ENCODE results near the gene ANKRD16.
"Not testable (repeated sequence)": the region's sequence is repeated elsewhere in the genome, so short reads cannot be mapped to it uniquely, and the experiment has no call there.

ANKRD16 gene

DNA sequence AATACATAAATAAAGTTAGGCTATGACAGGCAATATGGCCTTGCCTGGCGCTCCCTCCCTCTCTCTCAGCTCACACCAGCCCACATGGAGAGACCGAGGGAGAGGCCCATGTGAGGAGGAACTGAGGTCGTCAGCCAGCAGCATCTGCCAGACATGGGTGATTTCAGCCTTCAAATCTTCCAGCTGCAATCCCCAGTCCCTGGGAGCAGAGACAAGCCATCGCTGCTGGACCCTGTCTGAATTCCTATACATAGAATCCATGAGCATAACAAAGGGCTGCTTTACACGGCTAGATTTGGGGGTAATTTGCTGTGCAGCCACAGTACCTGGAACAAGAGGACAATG lies 35.6 kb downstream of the ANKRD16 start:
- peak overlapping the region; percentile 78 for H3K27ac Mint-ChIP-seq
- ATAC-seq (replicated peaks), result no peak
- DNase-seq, result no peak

DNA sequence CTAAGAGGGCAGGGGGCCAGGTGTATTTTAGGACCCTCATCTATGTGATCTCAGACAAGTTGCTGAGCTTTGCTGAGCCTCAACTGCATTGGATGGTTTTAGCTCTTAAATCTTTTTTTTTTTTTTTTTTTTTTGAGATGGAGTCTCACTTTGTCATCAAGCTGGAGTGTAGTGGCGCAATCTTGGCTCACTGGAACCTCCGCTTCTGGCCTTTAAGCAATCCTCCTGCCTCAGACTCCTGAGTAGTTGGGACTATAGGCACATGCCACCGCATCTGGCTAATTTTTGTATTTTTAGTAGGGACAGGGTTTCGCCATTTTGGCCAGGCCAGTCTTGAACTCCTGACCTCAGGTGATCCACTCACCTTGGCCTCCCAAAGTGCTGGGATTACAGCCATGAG lies 43.0 kb downstream of the ANKRD16 start:
- not testable (repeated sequence) for ATAC-seq (replicated peaks); H3K9me3 Mint-ChIP-seq; DNase-seq; H3K36me3 Mint-ChIP-seq; H3K27me3 Mint-ChIP-seq
- H3K4me1 Mint-ChIP-seq, result peaks cover 31 to 56% of the 10 kb centered on the region in 2 donors
- peak overlapping the region in 1 of 2 donors; percentile 83 for H3K4me3 Mint-ChIP-seq
- H3K27ac Mint-ChIP-seq, result peak overlapping the region; percentile 100

More for the DNA sequence above, 35.6 kb downstream of the ANKRD16 start:
- Mint-ChIP-seq H3K4me1 (peaks cover 25 to 31% of the 10 kb centered on the region in 2 donors), H3K4me3 (no peak overlapping the region), H3K36me3 (peaks cover 6 to 8% of the 10 kb centered on the region in 2 donors), H3K9me3 (peaks cover 0 to 4% of the 10 kb centered on the region in 2 donors), H3K27me3 (no peaks in the 10 kb centered on the region)

DNA sequence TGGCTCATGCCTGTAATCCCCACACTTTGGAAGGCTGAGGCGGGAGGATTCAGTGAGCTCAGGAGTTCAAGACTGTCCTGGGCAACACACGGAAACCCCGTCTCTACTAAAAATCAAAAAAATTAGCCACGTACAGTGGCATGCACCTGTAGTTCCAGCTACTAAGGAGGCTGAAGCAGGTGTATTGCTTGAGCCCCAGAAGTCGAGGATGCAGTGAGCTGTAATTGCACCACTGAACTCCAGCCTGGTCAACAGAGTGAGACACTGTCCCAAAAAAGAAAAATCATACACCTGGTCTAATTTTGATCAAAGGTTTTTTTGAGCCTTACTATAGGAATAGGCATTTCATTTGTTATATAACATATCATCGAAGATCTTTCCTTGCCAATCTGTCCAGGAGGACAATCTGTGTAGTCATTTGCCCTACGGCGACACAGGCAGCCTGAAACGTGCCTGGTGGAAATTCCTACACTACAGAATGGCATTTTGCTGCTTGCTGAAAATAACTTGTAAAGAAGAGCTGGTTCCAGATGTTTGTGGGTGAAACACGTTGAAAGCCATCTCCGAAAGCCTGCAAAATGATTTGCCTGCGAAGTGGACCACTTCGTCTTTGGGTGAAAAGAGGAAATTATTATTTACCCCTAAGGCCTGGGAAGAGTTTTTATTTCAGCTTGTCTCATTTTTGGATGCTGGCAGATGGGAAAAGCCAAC lies 45.2 kb downstream of the ANKRD16 start:
- peak overlapping the region; percentile 100 for H3K27ac Mint-ChIP-seq
- ATAC-seq (replicated peaks) (peak in 1 of 2 donors; percentile 1), DNase-seq (no peak)
- H3K36me3 Mint-ChIP-seq, result peaks cover 1 to 8% of the 10 kb centered on the region in 2 donors
- H3K27me3 Mint-ChIP-seq, result no peaks in the 10 kb centered on the region
- peaks cover 46 to 75% of the 10 kb centered on the region in 2 donors for H3K4me1 Mint-ChIP-seq
- H3K9me3 Mint-ChIP-seq, result peaks cover 2 to 3% of the 10 kb centered on the region in 2 donors
- peak overlapping the region; percentile 74 to 76 for H3K4me3 Mint-ChIP-seq

DNA sequence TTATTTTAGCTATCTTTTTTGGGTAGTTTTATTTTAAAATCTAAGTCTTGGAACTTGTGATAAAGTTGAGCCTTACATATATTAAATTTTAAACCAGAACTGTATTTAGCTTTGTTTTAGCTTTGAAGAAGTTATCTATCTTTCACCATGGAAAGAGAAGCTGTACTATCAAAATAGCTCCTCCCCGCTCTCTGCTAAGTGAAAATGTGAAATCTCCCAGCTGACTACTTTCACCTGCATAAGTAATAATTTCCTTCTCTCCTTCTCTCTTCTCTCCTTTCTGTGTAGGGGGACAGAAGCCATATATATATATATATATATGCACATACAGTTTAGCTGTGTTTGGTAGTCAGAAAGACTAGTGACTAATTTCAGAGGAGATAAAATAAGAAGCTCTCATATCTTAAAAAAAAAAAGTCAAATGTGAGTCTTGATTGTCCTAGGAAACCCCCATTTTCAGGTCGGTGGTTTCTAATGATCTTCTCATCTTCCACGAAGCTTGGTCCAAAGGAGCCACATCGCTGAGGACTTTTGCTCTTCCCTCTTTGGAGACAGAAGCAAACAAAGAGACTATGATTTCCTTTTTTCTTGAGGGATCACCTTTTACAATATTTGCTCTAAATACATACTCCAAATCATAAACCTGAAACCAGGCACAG lies 45.9 kb downstream of the ANKRD16 start:
- H3K9me3 Mint-ChIP-seq, result peaks cover 2 to 3% of the 10 kb centered on the region in 2 donors
- H3K4me1 Mint-ChIP-seq, result peaks cover 45 to 79% of the 10 kb centered on the region in 2 donors
- DNase-seq, result no peak
- peak overlapping the region; percentile 100 for H3K27ac Mint-ChIP-seq
- peak; percentile 40 to 44 for ATAC-seq (replicated peaks)
- peak overlapping the region; percentile 74 to 76 for H3K4me3 Mint-ChIP-seq
- no peaks in the 10 kb centered on the region for H3K27me3 Mint-ChIP-seq
- peaks cover 3 to 8% of the 10 kb centered on the region in 2 donors for H3K36me3 Mint-ChIP-seq

DNA sequence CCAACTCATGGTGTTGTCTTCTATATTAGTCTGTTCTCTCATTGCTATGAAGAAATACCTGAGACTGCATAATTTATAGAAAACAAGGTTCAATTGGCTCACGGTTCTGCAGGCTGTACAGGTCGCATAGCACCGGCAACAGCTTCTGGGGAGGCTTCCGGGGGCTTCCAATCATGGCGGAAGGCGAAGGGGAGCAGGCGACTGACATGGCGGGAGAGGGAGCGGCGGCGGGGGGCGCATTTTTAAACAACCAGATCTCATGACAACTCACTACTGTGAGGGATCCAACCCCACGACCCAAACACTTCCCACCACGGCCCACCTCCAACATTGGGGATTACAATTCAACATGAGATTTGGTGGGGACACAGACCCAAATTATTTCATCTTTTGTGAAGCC lies 47.7 kb downstream of the ANKRD16 start:
- H3K27me3 Mint-ChIP-seq, result no peaks in the 10 kb centered on the region
- ATAC-seq (replicated peaks), result no peak
- H3K4me3 Mint-ChIP-seq, result peak overlapping the region; percentile 36 to 48
- H3K36me3 Mint-ChIP-seq, result peaks cover 3 to 8% of the 10 kb centered on the region in 2 donors
- DNase-seq, result no peak
- H3K27ac Mint-ChIP-seq, result peak overlapping the region; percentile 93
- peaks cover 51 to 92% of the 10 kb centered on the region in 2 donors for H3K4me1 Mint-ChIP-seq
- peaks cover 2 to 3% of the 10 kb centered on the region in 2 donors for H3K9me3 Mint-ChIP-seq

DNA sequence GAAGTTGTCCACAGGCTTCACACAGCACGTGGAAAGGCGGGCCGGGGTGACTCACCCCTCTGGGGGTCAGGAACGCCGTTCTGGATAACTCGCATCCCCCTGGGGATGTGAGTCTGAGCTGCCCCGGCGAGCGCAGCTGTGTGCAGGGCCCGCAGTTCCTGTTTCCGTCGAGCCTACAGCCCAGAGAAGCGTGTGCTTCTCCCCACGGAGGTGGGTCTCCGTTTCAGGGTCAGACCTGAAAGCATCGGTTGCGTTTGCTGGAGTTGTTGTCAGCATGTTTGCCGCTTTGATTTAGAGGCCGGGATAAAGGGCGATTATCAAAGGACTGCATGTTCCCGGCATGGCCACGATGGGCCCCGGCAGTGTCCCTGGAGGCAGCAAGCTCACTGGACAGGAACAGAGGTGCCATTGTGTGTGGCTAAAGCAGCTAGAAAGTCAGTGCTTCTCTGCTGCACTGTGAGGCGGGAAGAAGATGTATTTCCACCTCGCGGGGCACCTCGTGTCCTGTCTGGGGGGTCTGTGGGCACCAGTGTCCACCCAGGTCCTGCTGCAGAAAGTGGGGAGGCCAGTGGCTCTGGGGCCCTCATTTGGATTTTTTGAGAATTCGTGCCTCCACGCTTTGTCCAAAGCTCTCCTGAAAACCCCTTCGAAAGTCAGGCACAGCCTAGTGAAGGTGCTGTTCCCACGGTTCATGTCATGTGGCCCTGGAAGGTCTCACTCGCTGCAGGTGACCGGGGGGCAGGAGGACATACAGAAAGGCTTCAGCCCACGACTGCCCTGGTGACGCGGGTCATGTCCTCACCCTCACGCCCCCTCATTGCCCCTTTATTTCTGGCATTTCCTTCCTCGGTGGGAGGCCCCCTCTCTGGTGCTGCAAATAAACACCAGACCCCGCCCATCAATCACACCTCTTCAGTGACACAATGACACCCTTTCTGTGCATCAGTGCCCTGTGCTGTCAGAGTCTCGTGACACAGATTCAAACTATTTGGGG lies 49.1 kb downstream of the ANKRD16 start:
- peak overlapping the region; percentile 100 for H3K27ac Mint-ChIP-seq
- ATAC-seq (replicated peaks), result peak; percentile 83
- H3K27me3 Mint-ChIP-seq, result no peaks in the 10 kb centered on the region
- peak overlapping the region; percentile 75 to 80 for H3K4me3 Mint-ChIP-seq
- H3K36me3 Mint-ChIP-seq, result peaks cover 2 to 3% of the 10 kb centered on the region in 2 donors
- DNase-seq, result peak; percentile 95
- H3K4me1 Mint-ChIP-seq, result peaks cover 45 to 79% of the 10 kb centered on the region in 2 donors
- H3K9me3 Mint-ChIP-seq, result no peaks in the 10 kb centered on the region

DNA sequence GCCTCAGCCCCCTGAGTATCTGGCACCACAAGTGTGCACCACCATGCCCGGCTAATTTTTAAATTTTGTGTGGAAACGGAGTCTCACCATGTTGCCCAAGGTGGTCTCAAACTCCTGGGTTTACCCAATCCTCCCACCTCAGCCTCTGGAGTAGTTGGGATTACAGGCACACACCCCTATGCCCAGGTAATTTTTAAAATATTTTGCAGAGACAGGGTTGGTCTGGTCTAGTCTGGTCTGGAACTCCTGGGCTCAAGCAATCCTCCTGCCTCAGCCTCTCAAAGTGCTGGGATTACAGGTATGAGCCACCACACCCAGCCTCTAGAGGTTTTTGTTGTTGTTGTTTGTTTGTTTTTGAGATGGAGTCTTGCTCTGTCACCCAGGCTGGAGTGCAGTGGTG lies 53.5 kb downstream of the ANKRD16 start:
- DNase-seq; H3K4me3 Mint-ChIP-seq; H3K36me3 Mint-ChIP-seq; H3K9me3 Mint-ChIP-seq; ATAC-seq (replicated peaks); H3K27me3 Mint-ChIP-seq: not testable (repeated sequence)
- Mint-ChIP-seq H3K27ac (peak overlapping the region; percentile 75), H3K4me1 (peaks cover 50 to 67% of the 10 kb centered on the region in 2 donors)

DNA sequence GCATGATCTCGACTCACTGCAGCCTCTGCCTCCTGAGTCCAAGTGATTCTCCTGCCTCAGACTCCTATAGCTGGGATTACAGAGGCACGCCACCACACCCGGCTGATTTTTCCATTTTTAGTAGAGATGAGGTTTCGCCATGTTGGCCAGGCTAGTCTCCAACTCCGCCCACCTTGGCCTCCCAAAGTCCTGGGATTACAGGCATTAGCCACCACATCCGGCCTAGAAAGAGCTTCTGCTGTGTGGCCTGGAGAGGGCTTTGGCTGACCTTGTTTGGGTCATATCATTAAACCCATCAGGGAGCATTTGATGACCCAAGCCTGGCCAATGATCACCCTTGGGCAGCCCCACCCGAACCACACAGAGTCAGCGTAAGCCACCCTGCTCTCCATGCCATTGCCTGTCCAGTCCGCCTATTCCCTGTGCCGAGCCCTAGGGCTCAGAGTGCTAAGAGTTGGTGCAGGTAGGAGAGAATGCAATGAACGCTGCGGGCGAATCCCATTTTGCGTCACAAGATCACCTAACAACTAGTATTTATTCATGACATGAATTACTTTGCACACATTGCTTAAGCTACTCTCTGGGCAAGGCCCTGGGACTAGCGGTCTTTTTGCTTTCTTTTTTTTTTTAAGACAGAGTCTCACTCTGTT lies 54.1 kb downstream of the ANKRD16 start:
- ATAC-seq (replicated peaks), result no peak
- Mint-ChIP-seq H3K27me3 (no peaks in the 10 kb centered on the region), H3K4me3 (no peak overlapping the region), H3K9me3 (no peaks in the 10 kb centered on the region), H3K4me1 (peaks cover 48 to 67% of the 10 kb centered on the region in 2 donors), H3K27ac (peak overlapping the region; percentile 75), H3K36me3 (peaks cover 0 to 3% of the 10 kb centered on the region in 2 donors)
- DNase-seq, result no peak

DNA sequence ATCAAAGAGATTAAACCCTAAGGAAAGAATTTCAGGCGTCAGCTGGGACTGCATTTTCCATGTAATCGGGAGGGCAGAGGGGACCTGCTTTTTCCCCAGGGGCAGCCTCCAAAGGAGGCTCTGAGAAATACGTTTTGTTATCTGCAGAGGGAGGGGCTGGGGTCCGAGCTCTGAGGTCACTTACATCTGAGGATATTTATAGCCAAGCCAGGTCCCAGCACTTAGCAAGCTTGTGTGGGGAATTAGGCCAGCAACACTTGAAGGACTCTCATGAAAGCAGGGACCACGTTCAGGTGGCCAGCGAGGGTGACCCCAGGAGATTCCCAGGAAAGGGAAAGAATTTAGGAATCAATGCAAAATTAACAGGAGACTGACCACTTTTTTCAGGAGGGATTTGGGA lies 55.9 kb downstream of the ANKRD16 start:
- peaks cover 0 to 4% of the 10 kb centered on the region in 2 donors for H3K36me3 Mint-ChIP-seq
- peaks cover 47 to 65% of the 10 kb centered on the region in 2 donors for H3K4me1 Mint-ChIP-seq
- ATAC-seq (replicated peaks) (no peak), DNase-seq (no peak)
- H3K27ac Mint-ChIP-seq, result peak overlapping the region; percentile 38
- no peaks in the 10 kb centered on the region for H3K27me3 Mint-ChIP-seq
- no peaks in the 10 kb centered on the region for H3K9me3 Mint-ChIP-seq
- no peak overlapping the region for H3K4me3 Mint-ChIP-seq

DNA sequence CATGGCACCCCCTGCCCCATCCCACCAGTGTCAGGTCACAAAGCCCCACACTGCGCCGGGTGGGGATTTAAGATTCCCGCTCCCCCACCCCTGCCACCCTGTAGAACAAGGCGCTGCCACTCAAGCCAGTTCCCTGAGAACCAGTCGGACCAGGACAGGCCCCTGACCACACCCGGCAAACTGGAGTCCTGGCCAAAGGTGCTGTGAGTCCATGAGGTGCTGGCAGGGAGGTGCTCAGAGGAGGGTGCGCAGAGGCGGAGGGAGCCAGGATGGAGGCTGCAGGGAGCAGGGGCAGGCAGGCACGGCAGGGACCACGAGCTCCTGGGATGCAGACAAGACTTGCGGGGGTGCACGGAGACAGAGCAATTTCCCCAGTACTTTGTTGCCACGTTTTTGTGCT lies 56.7 kb downstream of the ANKRD16 start:
- peaks cover 43 to 59% of the 10 kb centered on the region in 2 donors for H3K4me1 Mint-ChIP-seq
- H3K36me3 Mint-ChIP-seq, result peaks cover 0 to 4% of the 10 kb centered on the region in 2 donors
- H3K4me3 Mint-ChIP-seq, result no peak overlapping the region
- DNase-seq (no peak), ATAC-seq (replicated peaks) (no peak)
- no peaks in the 10 kb centered on the region for H3K27me3 Mint-ChIP-seq
- H3K9me3 Mint-ChIP-seq, result no peaks in the 10 kb centered on the region
- H3K27ac Mint-ChIP-seq, result peak overlapping the region; percentile 89

DNA sequence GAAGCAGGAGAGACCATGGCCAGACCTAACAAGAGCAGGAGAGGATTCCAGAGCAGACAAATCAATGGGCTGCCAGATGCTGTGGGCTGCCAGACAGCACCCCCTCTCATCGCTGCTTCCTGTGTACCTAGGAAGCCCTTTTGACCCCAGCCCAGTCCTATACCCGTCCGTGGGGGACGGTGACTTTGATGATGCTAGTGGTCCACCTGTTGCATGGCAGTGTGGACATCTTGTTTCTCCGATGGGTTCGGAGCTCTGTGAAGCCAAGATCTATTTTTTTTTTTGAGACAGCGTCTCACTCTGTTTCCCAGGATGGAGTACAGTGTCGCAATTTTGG lies 58.3 kb downstream of the ANKRD16 start:
- Mint-ChIP-seq H3K27me3 (no peaks in the 10 kb centered on the region), H3K9me3 (no peaks in the 10 kb centered on the region), H3K36me3 (peaks cover 0 to 4% of the 10 kb centered on the region in 2 donors), H3K4me1 (peaks cover 45 to 59% of the 10 kb centered on the region in 2 donors), H3K4me3 (peak overlapping the region; percentile 20 to 55), H3K27ac (peak overlapping the region; percentile 98)
- ATAC-seq (replicated peaks) (peak in 1 of 2 donors; percentile 5), DNase-seq (no peak)

DNA sequence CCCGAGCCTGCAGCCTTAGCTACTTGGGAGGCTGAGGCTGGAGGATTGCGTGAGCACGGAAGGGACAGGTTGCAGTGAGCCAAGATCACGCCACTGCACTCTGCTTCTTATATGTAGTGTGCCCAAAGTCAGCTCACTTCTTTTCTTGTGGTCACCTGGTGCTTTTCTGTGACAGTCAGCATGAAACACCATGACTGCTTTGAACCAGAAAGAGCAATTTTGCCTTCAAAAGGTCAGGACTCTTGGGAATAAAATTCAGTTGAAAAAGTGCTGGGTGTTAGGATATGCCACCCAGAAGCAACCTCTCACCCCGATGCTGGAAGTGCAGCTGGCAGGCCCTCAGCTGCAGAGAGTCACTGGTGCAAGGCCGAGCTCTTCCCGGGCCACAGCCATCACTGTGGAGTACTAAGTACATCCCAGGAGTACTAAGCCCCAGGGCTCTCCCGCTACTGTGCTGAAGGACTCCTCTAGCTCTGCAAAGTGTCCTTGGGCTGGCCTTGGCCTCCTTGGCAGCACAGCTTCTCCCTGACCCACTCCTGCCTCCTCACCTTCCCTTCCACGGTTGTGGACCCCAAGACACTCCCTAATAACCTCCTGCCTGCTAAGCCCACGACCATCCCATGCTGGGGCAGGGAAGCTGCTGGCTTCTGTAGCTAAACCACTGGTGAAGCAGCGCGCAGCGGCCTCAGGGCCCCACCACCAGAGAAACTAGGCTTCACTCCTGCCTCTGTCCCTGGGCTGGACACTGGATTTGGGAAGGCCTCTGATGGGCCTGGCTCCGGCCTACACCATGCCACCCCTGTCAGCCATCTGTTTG lies 58.9 kb downstream of the ANKRD16 start:
- H3K27me3 Mint-ChIP-seq, result no peaks in the 10 kb centered on the region
- peak overlapping the region; percentile 98 for H3K27ac Mint-ChIP-seq
- peak; percentile 79 for DNase-seq
- H3K9me3 Mint-ChIP-seq, result no peaks in the 10 kb centered on the region
- peaks cover 45 to 59% of the 10 kb centered on the region in 2 donors for H3K4me1 Mint-ChIP-seq
- peak overlapping the region; percentile 20 to 55 for H3K4me3 Mint-ChIP-seq
- peaks cover 0 to 4% of the 10 kb centered on the region in 2 donors for H3K36me3 Mint-ChIP-seq
- peak; percentile 96 to 98 for ATAC-seq (replicated peaks)

DNA sequence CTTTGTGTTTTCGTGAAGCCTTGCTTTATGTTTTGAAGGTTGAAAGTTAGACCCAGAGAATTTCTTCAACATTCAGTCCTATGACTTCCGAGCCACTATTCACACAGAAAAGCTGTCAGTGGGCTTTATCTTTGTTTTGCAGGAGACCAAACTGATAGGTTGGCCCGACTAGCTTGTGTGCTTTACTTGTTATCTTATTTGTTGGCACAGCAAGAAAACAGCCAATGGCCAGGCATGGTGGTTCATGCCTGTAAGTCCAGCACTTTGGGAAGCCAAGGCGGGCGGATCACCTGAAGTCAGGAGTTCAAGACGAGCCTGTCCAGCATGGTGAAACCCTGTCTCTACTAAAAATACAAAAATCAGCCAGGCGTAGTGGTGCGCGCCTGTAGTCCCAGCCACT lies 60.4 kb downstream of the ANKRD16 start:
- DNase-seq, result no peak
- Mint-ChIP-seq H3K9me3 (no peaks in the 10 kb centered on the region), H3K36me3 (peaks cover 0 to 4% of the 10 kb centered on the region in 2 donors), H3K4me1 (peaks cover 38 to 50% of the 10 kb centered on the region in 2 donors), H3K27ac (peak overlapping the region; percentile 82), H3K27me3 (no peaks in the 10 kb centered on the region), H3K4me3 (no peak overlapping the region)
- ATAC-seq (replicated peaks), result no peak

All from stimulated activated naive B cell treated with anti-CD40 and anti-IgM and Interleukin-4, amounts not matched to agents 10 μg/mL and 1 μg/mL and 100 μg/mL, for 72 hours (primary cell).